ENCODE results near the gene LILRB3.
"Not testable (repeated sequence)": the region's sequence is repeated elsewhere in the genome, so short reads cannot be mapped to it uniquely, and the experiment has no call there.

Gene LILRB3

DNA sequence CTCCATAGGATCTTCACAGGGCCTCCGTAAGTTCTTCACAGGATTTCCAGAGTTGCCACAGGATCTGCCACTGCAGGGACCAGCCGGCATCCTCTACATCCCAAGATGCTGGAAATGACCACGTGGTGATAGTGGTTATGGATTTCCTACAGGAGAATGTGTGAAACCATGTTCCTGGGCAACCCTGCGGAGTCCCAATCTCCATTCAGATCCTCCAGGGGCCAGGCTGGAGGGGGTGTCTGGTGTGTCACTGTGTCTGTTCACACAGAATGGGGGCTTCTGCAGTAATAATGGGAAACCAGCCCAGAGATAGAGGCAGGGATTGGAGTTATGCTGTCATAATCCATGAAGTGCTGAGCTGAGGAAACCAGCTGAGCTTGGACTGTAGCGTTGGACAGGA is 11.1 kb upstream of the LILRB3 start:
- no peak overlapping the region for H3K4me3 ChIP-seq (ENCODE audit: low read depth, low read length)
- DNase-seq (ENCODE audit: low read depth): no peak
- TF ChIP-seq, protein P1, sequence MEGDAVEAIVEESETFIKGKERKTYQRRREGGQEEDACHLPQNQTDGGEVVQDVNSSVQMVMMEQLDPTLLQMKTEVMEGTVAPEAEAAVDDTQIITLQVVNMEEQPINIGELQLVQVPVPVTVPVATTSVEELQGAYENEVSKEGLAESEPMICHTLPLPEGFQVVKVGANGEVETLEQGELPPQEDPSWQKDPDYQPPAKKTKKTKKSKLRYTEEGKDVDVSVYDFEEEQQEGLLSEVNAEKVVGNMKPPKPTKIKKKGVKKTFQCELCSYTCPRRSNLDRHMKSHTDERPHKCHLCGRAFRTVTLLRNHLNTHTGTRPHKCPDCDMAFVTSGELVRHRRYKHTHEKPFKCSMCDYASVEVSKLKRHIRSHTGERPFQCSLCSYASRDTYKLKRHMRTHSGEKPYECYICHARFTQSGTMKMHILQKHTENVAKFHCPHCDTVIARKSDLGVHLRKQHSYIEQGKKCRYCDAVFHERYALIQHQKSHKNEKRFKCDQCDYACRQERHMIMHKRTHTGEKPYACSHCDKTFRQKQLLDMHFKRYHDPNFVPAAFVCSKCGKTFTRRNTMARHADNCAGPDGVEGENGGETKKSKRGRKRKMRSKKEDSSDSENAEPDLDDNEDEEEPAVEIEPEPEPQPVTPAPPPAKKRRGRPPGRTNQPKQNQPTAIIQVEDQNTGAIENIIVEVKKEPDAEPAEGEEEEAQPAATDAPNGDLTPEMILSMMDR (IDR thresholded peaks at IDR 0.05; ENCODE audit: low read depth, low read length, missing control alignments): no peak

- H3K4me3 ChIP-seq (ENCODE audit: low read depth, low read length): no peak overlapping the region
- TF ChIP-seq, protein P1 (IDR thresholded peaks at IDR 0.05; ENCODE audit: low read depth, low read length, missing control alignments): peak; percentile 99
- DNase-seq (ENCODE audit: low read depth): peak; percentile 37
Observed at GRCh38 chr19:54231077-54231931, 8.5 kb upstream of the LILRB3 start.

DNA sequence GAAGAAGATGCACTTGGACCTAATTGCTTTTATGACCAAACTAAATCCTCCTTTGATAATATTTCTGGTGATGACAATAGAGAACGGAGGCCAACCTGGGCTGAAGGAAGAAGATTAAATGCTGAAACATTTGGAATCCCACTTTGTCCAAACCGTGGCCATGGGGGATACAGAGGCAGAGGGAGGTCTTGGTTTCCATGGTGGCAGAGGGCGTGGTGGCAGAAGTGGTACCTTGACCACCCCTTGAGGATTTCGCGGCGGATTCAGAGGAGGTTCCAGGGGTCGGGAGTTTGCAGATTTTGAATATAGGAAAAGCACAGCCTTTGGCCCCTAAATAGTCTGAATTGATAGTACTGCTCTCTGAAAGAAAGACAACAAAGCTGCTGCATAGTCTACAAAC is 7.2 kb upstream of the LILRB3 start:
- TF ChIP-seq, protein P1 (IDR thresholded peaks at IDR 0.05; ENCODE audit: low read depth, low read length, missing control alignments): no peak
- DNase-seq (ENCODE audit: low read depth): no peak
- no peak overlapping the region for H3K4me3 ChIP-seq (ENCODE audit: low read depth, low read length)

DNA sequence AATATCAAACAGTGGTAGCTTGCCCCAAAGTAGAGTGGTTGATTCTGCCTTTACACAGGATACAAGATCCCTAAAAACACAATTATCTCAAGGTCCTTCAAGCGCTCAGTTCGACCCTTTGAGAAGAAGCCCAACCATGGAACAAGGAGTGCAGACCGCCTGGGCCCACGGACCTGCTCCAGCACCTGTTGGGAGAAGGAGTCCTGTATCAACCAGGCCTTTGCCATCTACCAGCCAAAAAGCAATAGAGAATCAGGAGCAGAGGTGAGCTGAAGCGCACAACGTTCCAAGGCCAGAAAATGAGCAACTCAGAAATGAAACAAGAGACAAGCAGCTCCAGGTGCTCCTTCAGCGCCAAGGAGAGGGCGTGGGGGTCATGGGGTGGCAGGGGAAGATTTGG is 6.3 kb upstream of the LILRB3 start:
- DNase-seq (ENCODE audit: low read depth): no peak
- TF ChIP-seq, protein P1 (IDR thresholded peaks at IDR 0.05; ENCODE audit: low read depth, low read length, missing control alignments): no peak
- H3K4me3 ChIP-seq (ENCODE audit: low read depth, low read length): no peak overlapping the region

GRCh38 chr19:54224619-54225018 is 1.8 kb upstream of the LILRB3 start:
- H3K4me3 ChIP-seq (ENCODE audit: low read depth, low read length); DNase-seq (ENCODE audit: low read depth): not testable (repeated sequence)

DNA sequence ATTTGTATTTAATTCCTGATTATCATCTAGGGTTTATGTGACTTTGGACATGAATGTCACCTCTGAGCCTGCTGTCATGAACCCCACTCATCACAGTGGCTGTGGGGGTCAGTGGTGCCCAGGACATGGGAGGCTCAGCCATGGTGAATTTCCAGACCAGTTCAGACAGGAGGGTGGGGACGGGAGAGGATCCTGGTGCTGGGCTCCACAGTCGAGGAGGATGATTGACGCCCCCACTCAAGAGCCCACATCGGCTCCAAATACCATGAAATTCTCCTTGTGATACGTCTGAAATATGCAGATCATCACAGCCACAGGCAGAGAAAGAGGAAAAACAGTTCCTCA is 1.1 kb upstream of the LILRB3 start:
- DNase-seq (ENCODE audit: low read depth): not testable (repeated sequence)

DNA sequence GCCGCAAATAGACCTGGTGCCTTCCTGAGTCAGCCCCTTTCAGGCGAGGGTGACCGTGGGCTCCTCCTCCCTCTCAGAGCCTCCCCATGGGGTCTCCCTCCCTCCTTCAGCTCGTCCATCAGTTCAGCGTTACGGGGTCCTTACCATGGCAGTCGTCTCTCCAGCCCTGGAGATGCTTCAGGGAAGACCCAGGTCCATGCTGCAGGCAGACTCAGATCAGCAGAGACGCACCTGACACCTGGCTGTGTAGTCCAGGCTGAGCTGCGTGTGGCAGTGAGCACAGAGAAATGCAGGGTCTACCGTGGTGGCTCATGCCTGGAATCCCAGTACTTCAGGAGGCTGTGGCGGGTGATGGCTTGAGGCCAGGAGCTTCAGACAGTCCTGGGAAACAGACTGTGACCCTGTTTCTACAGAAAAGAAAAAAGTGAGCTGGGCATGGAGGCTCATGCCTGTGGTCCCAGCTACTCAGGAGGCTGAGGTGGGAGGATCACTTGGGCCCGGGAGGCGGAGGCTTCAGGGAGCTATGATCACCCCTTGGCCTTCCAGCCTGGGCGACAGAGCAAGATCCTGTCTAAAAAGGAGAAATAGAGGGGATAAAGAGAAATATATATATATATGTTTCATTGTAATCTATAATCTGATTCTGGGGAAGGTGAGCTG is 600 bp upstream of the LILRB3 start:
- DNase-seq (ENCODE audit: low read depth); H3K4me3 ChIP-seq (ENCODE audit: low read depth, low read length): not testable (repeated sequence)

More for the DNA sequence above, 1.1 kb upstream of the LILRB3 start:
- not testable (repeated sequence) for H3K4me3 ChIP-seq (ENCODE audit: low read depth, low read length)

GRCh38 chr19:54221947-54222346 is 860 bp downstream of the LILRB3 start:
- not testable (repeated sequence) for DNase-seq (ENCODE audit: low read depth); H3K4me3 ChIP-seq (ENCODE audit: low read depth, low read length)

DNA sequence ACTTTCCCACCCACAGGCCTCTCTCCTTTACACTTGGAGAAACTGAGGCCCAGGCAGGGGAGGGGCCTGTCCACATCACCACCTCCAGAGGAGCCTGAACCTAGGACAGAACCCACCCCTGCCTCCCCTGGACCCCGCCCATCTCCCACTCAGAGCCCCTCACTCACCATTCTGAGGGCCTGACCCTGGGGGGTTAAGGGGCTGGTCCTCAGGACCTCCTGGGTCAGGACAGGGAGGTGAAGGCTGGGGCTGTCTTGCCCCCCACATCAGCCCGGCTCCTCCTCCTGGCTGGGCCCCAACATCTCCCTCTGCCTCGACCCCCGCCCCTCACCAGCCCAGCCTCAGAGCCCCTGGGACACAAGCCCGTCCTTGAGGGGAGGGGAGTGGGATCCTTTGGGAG is 3.1 kb downstream of the LILRB3 start:
- DNase-seq (ENCODE audit: low read depth); H3K4me3 ChIP-seq (ENCODE audit: low read depth, low read length): not testable (repeated sequence)
